ENCODE results near the gene IL21R. TPM values are rescaled to one million over a fixed set of nuclear protein-coding genes. Genes with fewer than 3 reads are reported as not detected.

The IL21R gene
- total RNA-seq, 4 donors from 2014 or later: 0.15 to 0.58 (median 0.37) TPM

- 70 to 79% methylated on average over 15 of the region's 15 CpGs for WGBS, 2 donors
- H3K4me3 ChIP-seq (ENCODE audit: low read depth, poor library complexity, severe bottlenecking): no peak overlapping the region
- TF ChIP-seq CTCF (IDR thresholded peaks at IDR 0.05) (no peak), POLR2A (IDR thresholded peaks at IDR 0.05) (no peak)
- intact Hi-C loops (cut with DNase I; ENCODE audit: low total_unique reads): no loop called here
- peak in 1 of 2 donors; percentile 87 for DNase-seq (ENCODE audit: low spot score in 2 of 2)
These were observed 18.3 kb upstream of the IL21R start for GRCh38 chr16:27383556-27384243.

GRCh38 chr16:27384425-27384824, 17.5 kb upstream of the IL21R start:
- no peak for DNase-seq (ENCODE audit: low spot score in 2 of 2)
- no peak overlapping the region for H3K4me3 ChIP-seq (ENCODE audit: low read depth, poor library complexity, severe bottlenecking)
- intact Hi-C loops (cut with DNase I; ENCODE audit: low total_unique reads): no loop called here
- TF ChIP-seq POLR2A (IDR thresholded peaks at IDR 0.05): no peak
- TF ChIP-seq CTCF (IDR thresholded peaks at IDR 0.05): no peak
- 74 to 78% methylated on average over 5 of the region's 5 CpGs for WGBS, 2 donors

GRCh38 chr16:27385398-27385797, 16.6 kb upstream of the IL21R start:
- intact Hi-C loops (cut with DNase I; ENCODE audit: low total_unique reads): no loop called here
- DNase-seq (ENCODE audit: low spot score in 2 of 2): no peak
- TF ChIP-seq CTCF (IDR thresholded peaks at IDR 0.05): no peak
- WGBS, 2 donors: 87 to 92% methylated on average over 7 of the region's 7 CpGs
- H3K4me3 ChIP-seq (ENCODE audit: low read depth, poor library complexity, severe bottlenecking): no peak overlapping the region

GRCh38 chr16:27386674-27387073, 15.3 kb upstream of the IL21R start:
- WGBS, 2 donors: 72 to 78% methylated on average over 4 of the region's 4 CpGs
- intact Hi-C loops (cut with DNase I; ENCODE audit: low total_unique reads): no loop called here
- TF ChIP-seq POLR2A (IDR thresholded peaks at IDR 0.05): no peak
- TF ChIP-seq CTCF (IDR thresholded peaks at IDR 0.05): no peak
- no peak for DNase-seq (ENCODE audit: low spot score in 2 of 2)
- no peak overlapping the region for H3K4me3 ChIP-seq (ENCODE audit: low read depth, poor library complexity, severe bottlenecking)

GRCh38 chr16:27387724-27388123, 14.2 kb upstream of the IL21R start:
- TF ChIP-seq CTCF (IDR thresholded peaks at IDR 0.05) (no peak), POLR2A (IDR thresholded peaks at IDR 0.05) (no peak)
- intact Hi-C loops (cut with DNase I; ENCODE audit: low total_unique reads): no loop called here
- 83 to 85% methylated on average over 1 of the region's 1 CpG for WGBS, 2 donors
- no peak for DNase-seq (ENCODE audit: low spot score in 2 of 2)
- H3K4me3 ChIP-seq (ENCODE audit: low read depth, poor library complexity, severe bottlenecking): no peak overlapping the region

Measured in lower leg skin (tissue), 4 donors.